Kidney tubule cell (primary cell): Measurements from ENCODE around the gene MAML1.
"Not testable (repeated sequence)": the region's sequence is repeated elsewhere in the genome, so short reads cannot be mapped to it uniquely, and the experiment has no call there.

Experiments used
- DNase-seq: peaks from one replicate; pipeline ENCODE4 v3.0.0-alpha.2; 2018; ENCODE audit warnings: low spot score

The MAML1 gene

DNA sequence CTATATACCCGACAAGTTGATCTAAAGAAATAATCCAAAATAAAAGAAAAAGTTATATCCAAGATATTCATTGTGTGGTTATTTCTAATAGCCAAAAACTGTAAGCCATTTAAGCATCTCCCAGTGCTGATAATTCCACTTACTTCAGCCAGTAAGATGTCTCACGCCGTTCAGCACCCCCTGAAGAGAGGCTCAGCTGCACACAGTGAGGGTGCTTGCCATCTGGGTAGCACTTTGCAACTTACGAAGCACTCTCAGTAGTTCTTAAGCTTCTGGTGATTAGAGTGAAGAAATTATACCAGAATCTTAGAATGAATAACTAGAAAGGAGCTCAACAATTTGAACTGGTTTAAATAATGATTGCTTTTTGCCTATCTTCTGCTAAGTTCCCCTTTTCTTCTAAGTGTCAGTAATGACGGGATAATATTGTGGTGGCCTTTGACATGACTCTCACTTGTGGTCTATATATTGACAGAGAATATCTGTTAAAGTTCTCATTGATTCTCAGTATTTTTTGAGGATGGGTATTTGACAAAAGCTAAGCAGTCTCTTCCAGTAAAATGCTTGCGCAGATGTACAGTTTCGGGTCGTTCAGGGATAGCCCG lies 35.0 kb downstream of the MAML1 start:
- DNase-seq, result no peak

DNA sequence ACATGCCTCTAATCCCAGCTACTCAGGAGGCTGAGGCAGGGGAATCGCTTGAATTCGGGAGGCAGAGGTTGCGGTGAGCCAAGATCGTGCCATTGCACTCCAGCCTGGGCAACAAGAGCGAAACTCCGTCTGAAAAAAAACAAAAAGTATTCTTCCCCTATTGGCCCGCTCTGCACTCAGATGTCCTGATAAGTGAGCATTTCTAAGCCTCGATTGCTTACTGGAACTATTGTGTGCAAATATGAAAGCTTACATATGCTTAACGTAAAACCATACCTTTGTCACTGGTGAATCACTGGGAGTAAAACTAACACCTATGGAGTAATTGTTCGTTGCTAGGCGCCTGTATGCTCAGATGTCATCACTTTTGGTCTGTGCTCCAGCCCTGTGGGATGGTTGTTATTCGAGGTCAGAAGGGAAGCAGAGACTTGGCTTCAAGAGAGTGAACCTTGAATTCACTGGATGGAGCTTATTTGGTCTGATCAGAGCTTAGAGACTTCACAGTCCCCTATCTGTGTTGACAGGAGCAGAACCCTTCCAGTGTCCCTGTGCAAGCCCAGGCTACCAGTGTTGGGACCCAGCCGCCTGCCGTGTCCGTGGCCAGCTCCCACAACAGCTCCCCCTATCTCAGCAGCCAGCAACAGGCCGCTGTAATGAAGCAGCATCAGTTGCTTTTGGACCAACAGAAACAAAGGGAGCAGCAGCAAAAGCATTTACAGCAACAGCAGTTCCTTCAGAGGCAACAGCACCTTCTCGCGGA lies 35.9 kb downstream of the MAML1 start:
- no peak for DNase-seq

DNA sequence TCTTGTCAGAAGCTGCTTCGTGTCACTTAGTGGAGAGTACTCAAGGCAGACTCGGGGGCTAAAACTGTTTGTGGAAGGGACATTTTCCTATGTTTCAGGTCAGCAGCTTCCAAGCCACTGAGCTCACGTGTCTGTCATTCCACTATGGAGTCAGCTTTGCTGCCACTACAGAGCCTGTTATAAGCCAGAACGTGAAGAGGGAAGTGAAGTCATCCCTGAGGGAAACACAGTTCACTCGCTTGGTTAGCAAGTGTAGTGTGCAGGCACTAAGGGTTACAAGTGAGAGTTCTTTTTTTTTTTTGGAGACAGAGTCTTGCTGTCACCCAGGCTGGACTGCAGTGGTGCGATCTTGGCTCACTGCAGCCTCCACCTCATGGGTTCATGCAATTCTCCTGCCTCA lies 36.6 kb downstream of the MAML1 start:
- DNase-seq, result no peak

DNA sequence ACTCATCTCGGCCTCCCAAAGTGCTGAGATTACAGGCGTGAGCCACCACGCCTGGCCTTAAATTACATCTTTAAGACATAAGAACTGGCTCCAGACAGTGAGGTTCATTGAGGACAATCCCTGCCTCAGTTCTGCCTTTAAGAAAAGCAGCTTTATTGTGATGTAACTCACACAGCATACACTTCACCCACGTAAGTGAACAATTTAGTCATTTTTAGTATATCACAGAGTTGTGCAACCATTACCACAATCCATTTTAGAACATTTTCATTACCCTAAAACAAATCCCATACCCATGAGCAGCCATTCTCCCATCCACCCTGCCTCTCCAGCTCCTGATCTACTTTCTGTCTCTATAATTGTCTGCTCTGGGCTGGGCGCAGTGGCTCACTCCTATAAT lies 37.2 kb downstream of the MAML1 start:
- no peak for DNase-seq

DNA sequence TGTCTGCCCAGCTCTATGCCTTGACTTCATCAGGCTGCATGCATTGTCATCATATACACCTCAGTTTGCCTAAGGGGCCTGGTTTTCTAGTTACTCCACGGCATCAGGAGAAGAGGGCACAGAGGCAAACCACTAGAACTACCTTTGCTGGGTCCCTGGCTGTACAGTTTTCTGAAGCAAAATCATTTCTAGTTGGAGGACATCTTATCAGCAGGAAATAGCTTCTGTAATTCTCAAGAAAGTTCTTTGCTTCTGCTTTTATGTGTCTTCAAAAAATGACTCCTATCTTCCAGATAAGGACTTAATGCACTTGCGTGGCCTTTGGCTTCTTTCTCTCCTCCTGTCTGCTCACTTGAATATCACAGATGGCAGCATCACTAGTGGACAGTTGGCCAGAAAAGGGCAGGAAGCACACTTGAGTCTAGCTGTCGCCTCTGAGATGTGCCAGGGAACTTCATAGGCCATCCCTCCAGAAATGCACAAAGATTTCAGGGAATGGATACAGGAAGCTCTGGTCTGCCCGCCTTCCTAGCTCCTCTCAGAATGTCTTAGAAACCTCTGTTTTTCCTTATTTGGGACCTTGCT lies 38.8 kb downstream of the MAML1 start:
- DNase-seq, result no peak

DNA sequence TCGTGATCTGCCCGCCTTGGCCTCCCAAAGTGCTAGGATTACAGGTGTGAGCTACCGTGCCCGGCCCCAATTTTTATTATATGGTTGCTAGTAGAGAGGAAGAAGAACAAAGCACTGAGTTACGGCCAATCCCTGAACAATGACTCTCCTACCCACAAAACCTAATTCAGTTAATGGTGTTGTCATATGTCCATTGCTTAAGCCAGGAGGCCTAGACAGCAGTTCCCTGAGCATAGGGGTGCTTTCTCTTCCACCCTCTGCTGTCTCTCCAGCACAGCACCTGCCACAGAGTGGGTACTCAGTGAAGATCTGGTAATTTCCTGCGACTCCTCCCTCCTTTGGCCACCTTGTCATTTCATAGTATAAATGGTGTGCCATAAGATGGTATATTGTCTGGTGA lies 39.7 kb downstream of the MAML1 start:
- no peak for DNase-seq

DNA sequence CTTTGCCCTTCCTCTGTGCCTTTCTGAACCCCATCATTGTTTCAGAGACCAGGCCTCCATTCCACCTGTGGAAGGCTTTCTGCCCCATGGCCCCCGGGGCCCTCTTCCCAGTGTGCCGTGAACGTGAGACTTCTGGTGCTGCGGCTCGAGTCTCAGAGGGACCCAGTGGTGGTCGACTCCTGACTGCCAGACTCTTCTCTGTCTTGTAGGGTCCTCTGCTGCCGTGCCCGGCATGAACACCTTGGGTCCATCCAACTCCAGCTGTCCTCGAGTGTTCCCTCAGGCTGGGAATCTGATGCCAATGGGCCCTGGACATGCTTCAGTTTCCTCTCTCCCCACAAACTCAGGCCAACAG lies 41.0 kb downstream of the MAML1 start:
- no peak for DNase-seq

DNA sequence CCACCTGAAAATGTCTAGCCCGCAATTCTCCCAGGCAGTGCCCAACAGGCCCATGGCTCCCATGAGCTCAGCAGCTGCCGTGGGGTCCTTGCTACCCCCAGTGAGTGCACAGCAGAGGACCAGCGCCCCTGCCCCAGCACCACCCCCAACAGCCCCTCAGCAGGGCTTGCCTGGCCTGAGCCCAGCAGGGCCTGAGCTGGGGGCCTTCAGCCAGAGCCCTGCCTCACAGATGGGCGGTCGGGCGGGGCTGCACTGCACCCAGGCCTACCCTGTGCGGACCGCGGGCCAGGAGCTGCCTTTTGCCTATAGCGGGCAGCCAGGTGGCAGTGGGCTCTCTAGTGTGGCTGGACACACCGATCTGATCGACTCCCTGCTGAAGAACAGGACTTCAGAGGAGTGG lies 41.8 kb downstream of the MAML1 start:
- DNase-seq, result no peak

DNA sequence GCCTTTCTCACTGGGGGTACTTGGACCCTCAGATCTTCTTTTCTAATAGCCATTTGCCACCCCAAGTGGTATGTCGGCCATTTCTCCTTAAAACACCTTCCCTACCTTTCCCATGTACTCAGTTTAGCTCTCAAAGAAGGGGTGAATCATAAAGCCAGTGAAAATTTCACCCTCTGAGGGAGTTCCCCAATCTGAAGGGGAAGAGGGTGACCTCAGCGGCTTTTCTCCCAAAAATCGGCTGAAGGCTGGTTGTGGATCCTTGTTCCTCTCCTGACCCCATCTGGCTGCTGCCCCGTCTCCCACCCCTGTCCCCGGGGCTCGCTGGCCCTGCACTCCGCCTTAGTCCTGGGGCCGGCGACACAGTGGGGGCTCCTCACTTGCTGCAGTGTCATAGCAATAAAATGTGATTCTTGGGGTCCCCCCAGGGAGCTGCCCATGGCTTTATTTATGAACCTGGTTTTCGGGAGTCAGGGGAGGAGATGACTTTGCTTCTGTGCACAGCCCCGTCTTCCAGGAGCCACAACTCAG lies 43.9 kb downstream of the MAML1 start:
- no peak for DNase-seq

DNA sequence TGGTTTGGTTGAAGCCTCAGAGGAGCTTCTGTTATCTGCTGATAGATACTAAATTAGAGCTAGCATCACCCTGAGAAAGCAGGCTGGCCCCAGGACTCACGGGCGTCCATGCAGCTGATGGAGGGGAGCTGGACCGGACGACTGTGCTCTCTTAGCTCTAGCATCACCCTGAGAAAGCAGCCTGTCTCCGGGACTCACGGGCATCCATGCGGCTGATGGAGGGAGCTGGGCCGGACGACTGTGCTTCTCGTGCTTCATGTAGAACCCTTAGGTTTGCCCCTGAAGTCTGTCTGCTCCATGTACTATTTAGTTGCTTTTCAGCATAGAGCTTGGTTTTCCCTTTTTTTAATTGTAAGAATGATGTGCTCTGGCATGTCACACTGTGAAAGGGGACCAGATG lies 44.8 kb downstream of the MAML1 start:
- DNase-seq, result no peak

DNA sequence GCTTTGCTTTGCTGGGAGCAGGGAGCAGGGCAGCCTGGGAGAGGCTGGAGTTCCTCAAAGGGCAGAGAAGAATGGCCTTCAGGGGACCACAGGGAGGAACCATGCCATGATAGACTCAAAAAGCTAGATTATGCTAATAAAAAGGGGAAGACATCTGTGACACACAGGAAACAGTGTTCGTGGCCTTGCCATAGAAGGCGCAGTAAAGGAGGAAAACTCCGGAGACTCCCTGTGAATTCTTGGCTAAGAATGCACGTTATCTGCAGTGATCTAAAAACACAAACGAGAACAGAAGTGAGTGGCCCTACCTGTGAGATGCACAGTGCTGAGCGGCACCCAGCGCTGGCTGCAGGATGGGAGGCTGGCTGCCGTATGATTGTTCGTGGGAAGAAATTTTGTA lies 45.3 kb downstream of the MAML1 start:
- DNase-seq, result no peak

DNA sequence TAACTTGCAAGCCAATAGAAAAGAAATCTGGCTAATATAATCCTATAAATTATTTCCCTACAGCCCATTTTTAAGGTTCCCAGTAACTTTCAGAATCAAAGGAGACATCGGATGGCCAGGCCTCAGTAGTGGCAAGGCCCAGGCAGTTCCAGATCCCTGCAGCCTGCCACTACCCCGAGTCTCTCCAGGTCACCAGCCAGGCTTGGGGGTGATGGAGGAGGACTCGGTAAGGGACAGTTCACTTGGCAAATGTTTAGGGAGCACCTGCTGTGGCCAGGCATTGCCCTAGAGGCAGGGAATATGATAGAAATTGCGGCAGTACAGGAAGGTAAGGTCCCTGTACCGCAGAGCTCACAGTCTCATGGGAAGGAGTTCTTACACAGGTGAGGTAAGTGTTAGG lies 46.0 kb downstream of the MAML1 start:
- no peak for DNase-seq

DNA sequence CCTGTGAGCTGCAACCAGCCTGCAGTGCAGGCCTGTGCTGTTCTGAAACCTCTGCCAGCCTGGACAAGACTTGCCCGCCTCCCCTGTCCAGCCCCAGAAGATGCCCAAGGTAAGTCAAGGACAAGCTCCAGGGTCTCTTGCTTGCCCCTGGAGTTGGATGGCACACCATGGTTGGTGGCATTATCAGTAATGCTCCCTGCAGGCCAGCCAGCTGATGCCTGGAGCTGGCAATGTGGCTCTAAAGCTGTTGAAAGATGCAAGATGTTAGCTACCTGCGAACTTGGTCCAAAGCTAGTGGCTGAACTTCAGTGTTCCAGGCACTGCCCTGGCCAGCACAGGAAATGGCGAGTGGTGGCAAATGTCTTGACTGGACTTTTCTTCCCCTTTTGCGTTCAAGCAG lies 47.2 kb downstream of the MAML1 start:
- DNase-seq, result no peak

DNA sequence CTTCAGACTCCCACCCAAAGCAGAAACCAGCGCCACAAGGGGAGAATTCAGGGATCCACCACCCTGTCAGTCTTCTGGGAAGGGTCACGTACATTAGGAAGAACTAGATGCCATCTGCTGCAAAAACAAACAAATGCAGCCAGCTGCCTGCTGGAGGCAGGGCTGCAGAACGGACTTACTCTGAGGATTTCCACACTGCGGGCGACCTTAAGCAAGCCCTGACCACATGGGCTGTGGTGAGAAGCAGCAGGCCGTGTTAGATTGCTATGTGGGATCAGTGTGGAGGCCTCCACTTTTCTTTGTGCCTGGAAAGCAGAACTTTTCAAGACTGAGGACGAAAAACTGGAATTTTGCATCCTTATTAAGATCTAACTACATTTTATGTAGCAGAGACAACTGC lies 47.7 kb downstream of the MAML1 start:
- no peak for DNase-seq

DNA sequence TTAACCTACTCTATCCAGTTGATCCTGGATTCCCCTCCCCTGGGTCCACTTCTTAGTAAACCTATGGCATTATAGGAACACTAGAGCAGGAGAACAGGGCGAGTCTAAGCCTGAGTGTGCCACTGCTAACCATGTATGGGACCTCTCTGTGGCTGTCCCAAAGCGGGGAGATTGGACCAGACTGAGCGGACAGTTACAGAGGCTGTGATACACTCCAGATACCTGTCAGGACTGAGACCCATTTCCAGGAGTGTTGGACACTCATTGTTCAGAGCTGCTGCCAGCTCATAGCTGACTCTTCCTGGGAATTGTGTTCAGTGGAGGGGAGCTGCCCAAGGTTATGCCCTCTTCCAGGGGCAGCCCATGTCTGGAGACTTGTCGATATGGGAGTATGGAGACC lies 49.2 kb downstream of the MAML1 start:
- no peak for DNase-seq

DNA sequence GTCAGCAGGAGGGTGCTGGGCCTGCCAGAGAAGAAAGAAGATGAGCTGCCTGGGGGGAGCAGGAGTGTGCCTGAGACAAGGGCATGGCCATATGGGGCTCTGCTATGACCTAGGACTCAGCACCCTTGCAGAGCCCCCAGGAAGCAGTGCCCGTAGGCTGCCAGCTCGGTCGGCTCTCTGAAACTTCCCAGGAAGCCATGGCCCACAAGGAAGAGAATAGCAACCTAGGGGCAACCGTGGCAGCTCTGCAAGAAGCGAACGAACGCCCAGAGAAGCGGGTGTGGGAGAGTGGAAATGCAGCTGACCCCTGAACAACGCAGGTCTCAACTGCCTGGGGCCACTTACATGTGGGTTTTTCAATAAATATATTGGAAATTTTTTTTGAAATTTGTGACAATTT lies 50.5 kb downstream of the MAML1 start:
- no peak for DNase-seq

DNA sequence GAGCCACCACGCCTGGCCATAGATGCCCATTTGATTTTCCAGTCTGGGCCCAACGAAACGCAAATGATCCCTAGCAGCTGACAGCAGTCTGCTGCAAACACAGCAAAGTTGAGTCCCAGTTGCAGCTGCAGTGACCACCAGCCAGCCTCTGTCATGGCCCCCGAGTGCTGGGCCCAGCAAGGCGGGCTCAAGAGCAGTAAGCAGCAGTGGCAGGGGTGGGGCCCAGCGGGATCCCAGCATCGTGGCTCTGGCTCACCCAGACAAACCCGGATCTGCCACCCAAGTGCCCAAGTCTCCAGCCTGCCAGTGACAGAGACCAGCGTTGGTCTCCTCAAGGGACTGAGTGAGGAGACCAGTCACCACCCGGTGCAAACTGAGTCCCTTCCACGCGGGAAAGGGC lies 54.2 kb downstream of the MAML1 start:
- no peak for DNase-seq

DNA sequence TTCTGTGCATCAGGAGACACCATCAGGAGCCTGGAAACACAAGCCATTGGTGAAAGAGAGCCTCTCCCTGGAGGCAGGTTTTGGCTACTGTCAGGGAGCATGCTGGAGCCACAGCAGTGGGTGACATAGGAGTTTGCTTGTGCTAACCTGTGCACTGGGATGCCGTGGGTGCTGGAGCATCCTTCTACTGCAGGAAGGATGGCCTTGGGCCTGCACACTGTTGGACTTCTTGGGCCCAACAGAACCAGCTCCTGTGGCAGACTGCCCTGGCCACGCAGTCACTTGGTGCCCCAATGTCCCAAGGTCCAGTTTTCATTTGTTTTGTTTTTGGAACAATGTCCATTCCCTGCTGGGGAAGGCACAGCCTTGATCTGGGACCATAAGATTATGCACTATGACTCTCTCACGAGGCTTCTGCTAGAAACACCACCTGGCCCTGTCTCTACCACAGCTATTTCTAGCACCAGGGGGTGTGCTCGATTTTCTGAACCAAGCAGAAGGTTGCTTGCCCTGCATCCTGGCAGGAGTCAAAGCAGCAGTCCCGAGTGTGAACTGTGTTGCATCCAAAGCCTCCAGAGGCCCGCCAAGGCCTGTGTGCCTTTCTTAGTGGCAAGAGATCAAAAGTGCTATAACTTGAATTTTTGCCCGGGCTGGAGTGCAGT lies 55.7 kb downstream of the MAML1 start:
- DNase-seq, result no peak

DNA sequence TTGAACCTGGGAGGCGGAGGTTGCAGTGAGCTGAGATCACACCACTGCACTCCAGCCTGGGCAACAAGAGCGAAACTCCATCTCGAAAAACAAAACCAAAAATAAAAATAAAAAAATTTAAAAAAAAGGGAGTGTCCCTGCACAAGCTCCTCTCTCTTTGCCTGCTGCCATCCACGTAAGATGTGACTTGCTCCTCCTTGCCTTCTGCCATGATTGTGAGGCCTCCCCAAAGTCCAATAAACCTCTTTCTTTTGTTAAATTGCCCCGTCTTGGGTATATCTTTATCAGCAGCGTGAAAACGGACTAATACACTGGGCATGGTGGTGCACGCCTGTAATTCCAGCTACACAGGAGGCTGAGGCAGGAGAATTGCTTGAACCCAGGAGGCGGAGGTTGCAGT lies 56.7 kb downstream of the MAML1 start:
- not testable (repeated sequence) for DNase-seq

DNA sequence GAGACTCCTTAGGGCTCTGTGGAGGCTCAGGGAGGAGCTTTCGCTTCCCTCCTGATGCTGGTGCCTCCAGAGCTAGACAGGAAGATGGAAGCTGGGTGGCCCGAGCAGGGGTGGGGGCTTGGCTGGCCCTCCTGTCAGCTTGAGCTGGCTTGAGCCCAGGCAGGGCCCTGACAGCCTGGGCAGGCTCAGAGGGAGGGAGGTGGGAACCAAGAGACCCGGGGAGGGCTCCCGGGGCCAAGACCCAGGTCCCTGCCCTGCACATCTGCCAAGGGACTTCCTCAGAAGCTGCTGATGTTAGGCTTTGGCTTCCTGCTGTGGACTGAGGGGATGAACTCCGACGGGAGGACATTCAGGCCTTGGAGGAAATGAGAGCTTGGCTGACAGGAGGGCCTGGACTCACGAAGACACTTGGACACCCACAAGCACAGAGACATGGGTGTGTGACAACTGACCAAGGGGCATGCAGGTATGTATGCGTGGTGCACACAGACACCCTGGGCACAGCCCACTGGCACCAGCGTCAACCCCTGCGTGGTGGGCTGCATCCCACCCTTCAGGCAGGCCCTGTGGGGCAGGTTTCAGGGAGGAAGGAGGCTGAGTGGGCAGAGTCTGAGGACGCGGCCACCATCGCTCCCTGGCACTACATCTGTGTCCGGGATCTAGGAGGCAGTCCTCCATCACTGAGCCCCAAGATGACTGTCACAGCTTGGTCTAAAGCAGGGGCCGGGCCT lies 59.4 kb downstream of the MAML1 start:
- DNase-seq, result no peak

DNA sequence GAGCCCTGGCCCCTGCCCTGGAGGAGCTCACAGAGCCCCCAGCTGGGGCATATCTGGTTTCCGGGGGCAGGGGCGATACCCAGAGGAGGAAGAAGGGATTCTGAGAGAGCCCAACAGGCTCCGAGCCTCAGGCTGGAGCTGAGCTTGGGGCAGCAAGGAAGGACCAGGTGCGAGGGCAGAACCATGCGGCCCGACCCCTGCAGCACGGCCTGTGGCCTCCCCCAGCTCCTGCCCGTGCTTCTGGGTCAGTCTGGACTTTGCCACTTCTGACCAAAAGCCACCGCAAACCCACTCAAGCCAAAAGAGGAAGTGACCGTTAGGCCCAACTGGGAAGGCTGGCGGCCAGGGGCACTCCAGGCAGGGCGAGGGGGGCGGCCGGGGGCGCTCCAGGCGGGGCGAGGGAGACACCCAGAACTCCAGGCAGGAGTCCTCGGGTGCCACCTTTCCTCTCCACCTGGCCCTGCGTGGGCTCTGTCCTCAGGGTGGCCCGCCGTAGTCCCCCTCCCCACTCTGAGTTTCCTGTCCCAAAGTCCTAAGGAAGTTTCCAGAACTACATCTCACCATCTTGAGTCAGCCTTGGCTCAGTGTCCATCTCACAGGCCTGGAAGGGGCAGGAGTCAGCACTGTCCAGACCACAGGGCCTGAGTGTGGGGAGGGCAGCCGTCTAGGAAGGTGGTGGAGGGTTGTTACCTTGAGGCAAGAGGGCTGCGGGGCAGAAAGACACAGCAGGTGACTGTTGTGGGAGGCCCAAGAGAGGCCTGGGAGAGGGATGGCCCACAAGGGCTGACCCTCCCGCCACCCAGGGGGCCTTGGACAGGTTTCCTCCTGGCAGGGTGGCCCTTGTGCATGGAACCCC lies 60.2 kb downstream of the MAML1 start:
- DNase-seq, result no peak
